SK-N-SH (cell line): ENCODE results near the gene ANGPTL8. TPM values are rescaled to one million over a fixed set of nuclear protein-coding genes. Genes with fewer than 3 reads are reported as not detected.

Experiments used
- CTCF ChIA-PET: fragments of 300-600, 350-600 bp; formaldehyde crosslinking; extraction: SDS; loops from one replicate; lab custom pipeline; 2021; lab: Yijun Ruan, JAX
- POLR2A ChIA-PET: fragments of 350-600 bp; sonication (Branson Sonifier 250); formaldehyde crosslinking; extraction: SDS; loops from one replicate; lab custom pipeline; 2020; ENCODE audit warnings: antibody characterized with exemption, inconsistent platforms; lab: Yijun Ruan, JAX
- DNase-seq: peaks from one replicate; pipeline ENCODE4 v3.0.0; 2012
- H2AFZ ChIP-seq: fragments of 200-600 bp; sonication (generic); 2 replicates; pipeline ENCODE4 v1.8.1; 2016; ENCODE audit warnings: antibody characterized with exemption, mild to moderate bottlenecking, low read depth
- H3F3A ChIP-seq: fragments of 200-600 bp; sonication (generic); replicated peaks from 2 replicates; pipeline ENCODE3; 2016; ENCODE audit warnings: antibody characterized with exemption, mild to moderate bottlenecking; ENCODE audit not compliant: insufficient read depth
- H3K27ac ChIP-seq, 2 experiments: fragments of 200-500 bp in 1 of 2; fragments of 200-600 bp in 1 of 2; sonication (Bioruptor generic) in 1 of 2; sonication (generic), shearing (Covaris generic) in 1 of 2; 2 replicates each; pipeline versions ENCODE4 v1.5.1 to v1.6.1; 2014 to 2016; ENCODE audit warnings: low read depth in 2 of 2, inconsistent platforms in 1 of 2, low read length in 1 of 2, mild to moderate bottlenecking in 1 of 2, mixed read lengths in 1 of 2
- H3K27me3 ChIP-seq: fragments of 200-600 bp; sonication (generic), shearing (Covaris generic); 2 replicates; pipeline ENCODE4 v1.6.1; 2016; ENCODE audit warnings: mixed run types; ENCODE audit not compliant: insufficient read depth
- H3K36me3 ChIP-seq, 2 experiments: fragments of 200-500 bp in 1 of 2; fragments of 200-600 bp in 1 of 2; sonication (Bioruptor generic) in 1 of 2; sonication (generic) in 1 of 2; replicated peaks in 1 of 2; 2 replicates each; pipeline versions ENCODE3 to v1.5.1; 2014 to 2016; ENCODE audit warnings: low read length in 1 of 2, mild to moderate bottlenecking in 1 of 2; ENCODE audit not compliant: insufficient read depth in 2 of 2, control insufficient read depth in 1 of 2
- H3K4me1 ChIP-seq, 2 experiments: fragments of 200-500 bp in 1 of 2; fragments of 200-600 bp in 1 of 2; sonication (Bioruptor generic) in 1 of 2; sonication (generic), shearing (Covaris generic) in 1 of 2; 2 replicates each; pipeline versions ENCODE4 v1.5.1 to v1.6.1; 2014 to 2016; ENCODE audit warnings: low read depth in 1 of 2, low read length in 1 of 2, mixed run types in 1 of 2; ENCODE audit not compliant: insufficient read depth in 2 of 2, control insufficient read depth in 1 of 2
- H3K4me2 ChIP-seq: fragments of 200-600 bp; sonication (generic), shearing (Covaris generic); 2 replicates; pipeline ENCODE4 v1.6.1; 2017; ENCODE audit warnings: mixed run types
- H3K4me3 ChIP-seq, 2 experiments: fragments of 200-500 bp in 1 of 2; fragments of 200-600 bp in 1 of 2; sonication (Bioruptor generic) in 1 of 2; sonication (generic), shearing (Covaris generic) in 1 of 2; 2 replicates each; pipeline versions ENCODE4 v1.5.1 to v1.8.1; 2014 to 2016; ENCODE audit warnings: low read depth in 2 of 2, inconsistent platforms in 1 of 2, low read length in 1 of 2, mild to moderate bottlenecking in 1 of 2, mixed read lengths in 1 of 2, moderate library complexity in 1 of 2
- H3K79me2 ChIP-seq: fragments of 200-600 bp; sonication (generic); 2 replicates; pipeline ENCODE4 v1.8.1; 2017; ENCODE audit warnings: mild to moderate bottlenecking; ENCODE audit not compliant: insufficient read depth
- H3K9ac ChIP-seq: fragments of 200-600 bp; sonication (generic); 2 replicates; pipeline ENCODE4 v1.6.1; 2017; ENCODE audit warnings: mixed run types
- H3K9me2 ChIP-seq: fragments of 200-600 bp; sonication (generic); 2 replicates; pipeline ENCODE4 v1.6.1; 2017; ENCODE audit warnings: mixed run types
- H3K9me3 ChIP-seq: fragments of 200-600 bp; sonication (generic); 2 replicates; pipeline ENCODE4 v1.6.1; 2017; ENCODE audit warnings: mixed run types, mild to moderate bottlenecking, moderate library complexity
- H4K20me1 ChIP-seq: fragments of 200-600 bp; sonication (generic); 2 replicates; pipeline ENCODE4 v1.6.1; 2017; ENCODE audit warnings: mild to moderate bottlenecking, mixed run types; ENCODE audit not compliant: insufficient read depth
- JUND ChIP-seq: IDR thresholded peaks from 2 replicates; pipeline ENCODE4 v1.4.0; 2012
- MAX ChIP-seq: IDR thresholded peaks from 2 replicates; pipeline ENCODE4 v1.4.0; 2012; ENCODE audit warnings: low read depth
- NFIC ChIP-seq: IDR thresholded peaks from 2 replicates; pipeline ENCODE4 v1.4.0; 2012; ENCODE audit warnings: borderline replicate concordance
- NRF1 ChIP-seq: IDR thresholded peaks from 2 replicates; pipeline ENCODE4 v1.6.1; 2012; ENCODE audit warnings: low read depth, mild to moderate bottlenecking, low read length
- TAF1 ChIP-seq: IDR thresholded peaks from 2 replicates; pipeline ENCODE4 v1.6.1; 2012; ENCODE audit warnings: low read depth, mild to moderate bottlenecking, low read length, moderate library complexity, borderline replicate concordance
- YY1 ChIP-seq: IDR thresholded peaks from 2 replicates; pipeline ENCODE4 v1.4.0; 2012; ENCODE audit warnings: low read depth, mild to moderate bottlenecking
- WGBS: methylation state at CpG from one replicate; pipeline ENCODE4 v1.1.6; 2017; ENCODE audit warnings: low lambda C conversion rate; 5-methylcytosine and 5-hydroxymethylcytosine counted together
- polyA plus RNA-seq, 3 experiments: library from polyadenylated mRNA; depleted of rRNA; stranded (reverse); fragments of >200 nt; gene quantifications; 2 replicates each; pipeline ENCODE4 v1.2.3, GENCODE V29; 2012
- TF ChIP-seq, protein P1 (sequence below): fragments of 200-600 bp; sonication (generic); IDR thresholded peaks from 2 replicates; pipeline ENCODE4 v1.6.1; 2017; ENCODE audit warnings: antibody characterized with exemption, mild to moderate bottlenecking, moderate library complexity
- TF ChIP-seq, protein P2 (sequence below): IDR thresholded peaks from 2 replicates; pipeline ENCODE4 v1.4.0; 2012; ENCODE audit warnings: low read depth, borderline replicate concordance
- TF ChIP-seq, protein P3 (sequence below): IDR thresholded peaks from 2 replicates; pipeline ENCODE4 v1.6.1; 2012; ENCODE audit warnings: mild to moderate bottlenecking, low read depth, low read length, moderate library complexity

ANGPTL8 gene
- polyA plus RNA-seq, 1 of the 3 experiments (the other 2 are of a cell fraction), result 0.21 TPM

DNA sequence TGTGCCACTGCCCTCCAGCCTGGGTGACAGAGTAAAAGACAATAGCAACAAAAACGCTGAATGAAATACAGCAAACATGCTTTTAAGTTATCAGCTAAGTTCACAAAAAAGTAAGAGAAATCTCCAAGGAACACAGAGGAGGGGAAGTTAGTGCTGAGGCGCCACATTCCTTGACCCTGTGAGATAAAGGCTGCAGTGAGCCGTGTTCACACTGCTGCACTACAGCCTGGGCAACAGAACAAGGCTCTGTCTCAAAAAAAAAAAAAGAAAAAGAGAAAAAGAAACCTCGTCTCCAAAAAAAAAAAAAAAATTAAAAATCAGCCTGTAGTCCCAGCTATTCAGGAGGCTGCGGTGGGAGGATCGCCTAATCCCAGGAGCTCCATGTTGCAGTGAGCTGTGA, 39.3 kb downstream of the ANGPTL8 start:
- 55% methylated on average over 6 of the region's 6 CpGs for WGBS
- DNase-seq, result no peak
- peaks cover 0 to 5% of the 10 kb centered on the region in 2 experiments; a peak in 1 of 4 replicates for H3K4me1 ChIP-seq
- ChIA-PET CTCF (interaction anchor here (1.2 to 1.5 kb wide), 2 partner anchors 14 to 204 kb away, joined by 4 read pairs; no protein-coding TSS in a partner anchor), POLR2A (no interaction called here)
- no peaks in the 10 kb centered on the region for H3F3A ChIP-seq
- no peaks in the 10 kb centered on the region; the same call in 1 of the 2 replicates for H3K27me3 ChIP-seq
- H2AFZ ChIP-seq, result no peak overlapping the region
- H3K79me2 ChIP-seq, result no peaks in the 10 kb centered on the region
- H3K9me3 ChIP-seq, result no peaks in the 10 kb centered on the region
- no peaks in the 10 kb centered on the region for H3K9me2 ChIP-seq
- H3K9ac ChIP-seq, result no peak overlapping the region
- H3K27ac ChIP-seq, result no peak overlapping the region
- H3K4me2 ChIP-seq, result no peak overlapping the region
- H3K36me3 ChIP-seq, result no peaks in the 10 kb centered on the region
- no peak for TF ChIP-seq JUND
- TF ChIP-seq MAX, result no peak
- no peaks in the 10 kb centered on the region for H4K20me1 ChIP-seq
- H3K4me3 ChIP-seq, result no peak overlapping the region

DNA sequence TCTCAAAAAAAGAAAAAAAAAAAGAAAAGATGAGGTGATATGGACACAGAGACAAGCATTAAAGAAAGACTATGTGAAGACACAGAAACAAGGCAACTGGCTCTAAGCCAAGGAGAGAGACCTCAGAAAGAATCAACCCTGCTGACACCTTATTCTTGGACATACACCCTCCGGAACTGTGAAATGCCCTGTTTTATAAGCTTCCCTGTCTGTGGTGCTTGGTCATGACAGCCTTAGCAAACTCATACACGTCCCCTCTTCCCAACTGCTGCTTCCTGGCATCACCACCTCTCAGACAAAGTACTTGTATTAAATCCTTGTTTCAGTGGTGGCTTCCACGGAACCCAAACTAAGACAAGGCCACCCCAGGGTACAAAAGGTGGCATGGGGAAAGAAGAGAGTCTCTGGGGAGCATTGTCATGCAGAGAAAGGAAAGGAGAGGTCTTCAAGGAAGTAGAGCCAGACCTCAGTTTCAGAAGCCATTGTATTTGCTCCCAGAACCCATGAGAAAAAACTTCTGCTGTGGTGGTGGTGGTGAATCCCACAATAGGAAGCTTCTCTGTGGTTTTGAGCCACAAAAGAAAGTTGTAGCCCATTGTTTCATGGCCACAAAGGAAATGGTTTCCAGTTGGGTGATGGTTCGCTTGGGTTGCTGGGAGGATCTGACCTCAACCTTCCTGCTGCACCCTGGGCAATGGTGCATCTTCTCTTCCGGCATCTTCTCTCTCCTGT, 40.3 kb downstream of the ANGPTL8 start:
- H3K27me3 ChIP-seq, result no peaks in the 10 kb centered on the region; the same call in 1 of the 2 replicates
- H3K27ac ChIP-seq, result no peak overlapping the region
- H3K9me3 ChIP-seq, result no peaks in the 10 kb centered on the region
- no peak overlapping the region for H2AFZ ChIP-seq
- H3K79me2 ChIP-seq, result no peaks in the 10 kb centered on the region
- H3F3A ChIP-seq, result no peaks in the 10 kb centered on the region
- no peak overlapping the region for H3K4me2 ChIP-seq
- H3K4me3 ChIP-seq, result no peak overlapping the region
- no peak overlapping the region for H3K9ac ChIP-seq
- H3K9me2 ChIP-seq, result no peaks in the 10 kb centered on the region
- POLR2A ChIA-PET, result no interaction called here
- H4K20me1 ChIP-seq, result no peaks in the 10 kb centered on the region
- no peak for DNase-seq
- H3K4me1 ChIP-seq, result peaks cover 0 to 5% of the 10 kb centered on the region in 2 experiments; a peak in 1 of 4 replicates
- 80% methylated on average over 5 of the region's 5 CpGs for WGBS
- TF ChIP-seq, protein P1, sequence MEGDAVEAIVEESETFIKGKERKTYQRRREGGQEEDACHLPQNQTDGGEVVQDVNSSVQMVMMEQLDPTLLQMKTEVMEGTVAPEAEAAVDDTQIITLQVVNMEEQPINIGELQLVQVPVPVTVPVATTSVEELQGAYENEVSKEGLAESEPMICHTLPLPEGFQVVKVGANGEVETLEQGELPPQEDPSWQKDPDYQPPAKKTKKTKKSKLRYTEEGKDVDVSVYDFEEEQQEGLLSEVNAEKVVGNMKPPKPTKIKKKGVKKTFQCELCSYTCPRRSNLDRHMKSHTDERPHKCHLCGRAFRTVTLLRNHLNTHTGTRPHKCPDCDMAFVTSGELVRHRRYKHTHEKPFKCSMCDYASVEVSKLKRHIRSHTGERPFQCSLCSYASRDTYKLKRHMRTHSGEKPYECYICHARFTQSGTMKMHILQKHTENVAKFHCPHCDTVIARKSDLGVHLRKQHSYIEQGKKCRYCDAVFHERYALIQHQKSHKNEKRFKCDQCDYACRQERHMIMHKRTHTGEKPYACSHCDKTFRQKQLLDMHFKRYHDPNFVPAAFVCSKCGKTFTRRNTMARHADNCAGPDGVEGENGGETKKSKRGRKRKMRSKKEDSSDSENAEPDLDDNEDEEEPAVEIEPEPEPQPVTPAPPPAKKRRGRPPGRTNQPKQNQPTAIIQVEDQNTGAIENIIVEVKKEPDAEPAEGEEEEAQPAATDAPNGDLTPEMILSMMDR, result no peak
- TF ChIP-seq TAF1, result no peak
- TF ChIP-seq NFIC, result no peak
- TF ChIP-seq NRF1, result no peak
- TF ChIP-seq, protein P2, sequence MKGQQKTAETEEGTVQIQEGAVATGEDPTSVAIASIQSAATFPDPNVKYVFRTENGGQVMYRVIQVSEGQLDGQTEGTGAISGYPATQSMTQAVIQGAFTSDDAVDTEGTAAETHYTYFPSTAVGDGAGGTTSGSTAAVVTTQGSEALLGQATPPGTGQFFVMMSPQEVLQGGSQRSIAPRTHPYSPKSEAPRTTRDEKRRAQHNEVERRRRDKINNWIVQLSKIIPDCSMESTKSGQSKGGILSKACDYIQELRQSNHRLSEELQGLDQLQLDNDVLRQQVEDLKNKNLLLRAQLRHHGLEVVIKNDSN, result no peak
- TF ChIP-seq, protein P3, sequence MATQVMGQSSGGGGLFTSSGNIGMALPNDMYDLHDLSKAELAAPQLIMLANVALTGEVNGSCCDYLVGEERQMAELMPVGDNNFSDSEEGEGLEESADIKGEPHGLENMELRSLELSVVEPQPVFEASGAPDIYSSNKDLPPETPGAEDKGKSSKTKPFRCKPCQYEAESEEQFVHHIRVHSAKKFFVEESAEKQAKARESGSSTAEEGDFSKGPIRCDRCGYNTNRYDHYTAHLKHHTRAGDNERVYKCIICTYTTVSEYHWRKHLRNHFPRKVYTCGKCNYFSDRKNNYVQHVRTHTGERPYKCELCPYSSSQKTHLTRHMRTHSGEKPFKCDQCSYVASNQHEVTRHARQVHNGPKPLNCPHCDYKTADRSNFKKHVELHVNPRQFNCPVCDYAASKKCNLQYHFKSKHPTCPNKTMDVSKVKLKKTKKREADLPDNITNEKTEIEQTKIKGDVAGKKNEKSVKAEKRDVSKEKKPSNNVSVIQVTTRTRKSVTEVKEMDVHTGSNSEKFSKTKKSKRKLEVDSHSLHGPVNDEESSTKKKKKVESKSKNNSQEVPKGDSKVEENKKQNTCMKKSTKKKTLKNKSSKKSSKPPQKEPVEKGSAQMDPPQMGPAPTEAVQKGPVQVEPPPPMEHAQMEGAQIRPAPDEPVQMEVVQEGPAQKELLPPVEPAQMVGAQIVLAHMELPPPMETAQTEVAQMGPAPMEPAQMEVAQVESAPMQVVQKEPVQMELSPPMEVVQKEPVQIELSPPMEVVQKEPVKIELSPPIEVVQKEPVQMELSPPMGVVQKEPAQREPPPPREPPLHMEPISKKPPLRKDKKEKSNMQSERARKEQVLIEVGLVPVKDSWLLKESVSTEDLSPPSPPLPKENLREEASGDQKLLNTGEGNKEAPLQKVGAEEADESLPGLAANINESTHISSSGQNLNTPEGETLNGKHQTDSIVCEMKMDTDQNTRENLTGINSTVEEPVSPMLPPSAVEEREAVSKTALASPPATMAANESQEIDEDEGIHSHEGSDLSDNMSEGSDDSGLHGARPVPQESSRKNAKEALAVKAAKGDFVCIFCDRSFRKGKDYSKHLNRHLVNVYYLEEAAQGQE, result no peak
- TF ChIP-seq YY1, result no peak
- H3K36me3 ChIP-seq, result no peaks in the 10 kb centered on the region
- CTCF ChIA-PET, result interaction anchor here (0.6 to 1.5 kb wide), 3 partner anchors 15 to 203 kb away, joined by 3 to 4 read pairs (median 4); no protein-coding TSS in a partner anchor
